ENCODE results near the gene CTRB2.

CTRB2 gene

GRCh38 chr16:75206749-75207451, at the start of gene CTRB2:
CTRB2 (minus strand) TSS chr16:75207161; CDS start chr16:75207141, 20 bp downstream.
- DNase-seq (ENCODE audit: extremely low read depth, low read depth): no peak
- no peak for TF ChIP-seq CTCF (IDR thresholded peaks at IDR 0.05; ENCODE audit: low read depth, low read length, missing control alignments)

DNA sequence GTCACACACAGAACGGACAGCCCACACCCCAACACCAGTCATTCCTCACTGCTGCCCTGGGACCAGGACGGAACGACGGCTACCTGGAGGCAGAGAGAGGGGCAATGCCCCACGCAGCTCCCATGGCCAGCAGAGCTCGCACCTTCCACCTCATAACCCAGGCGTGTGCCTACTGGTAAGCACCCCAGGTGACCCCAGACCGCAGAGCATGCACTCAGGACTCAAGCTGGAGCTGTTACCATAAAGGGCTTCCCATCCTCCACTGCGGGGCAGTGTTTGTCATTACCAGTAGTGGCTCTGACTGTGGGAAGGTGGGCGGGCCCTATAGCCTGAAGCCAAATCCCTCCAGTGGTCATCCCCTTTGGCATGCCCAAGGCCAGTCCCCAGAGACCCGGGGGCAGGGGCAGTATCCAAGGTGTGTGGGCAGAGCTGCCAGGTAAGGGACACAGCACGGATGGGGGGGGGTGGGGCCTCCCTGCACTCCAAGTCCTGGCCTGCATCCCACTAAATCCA, 49.2 kb upstream of the CTRB2 start:
- no peak for DNase-seq (ENCODE audit: extremely low read depth, low read depth)
- no peak overlapping the region for H3K4me3 ChIP-seq (replicated peaks; ENCODE audit: low read depth, low read length)

More at GRCh38 chr16:75206749-75207451, at the start of gene CTRB2:
- no peak within 1 kb of the TSS for H3K4me3 ChIP-seq (replicated peaks; ENCODE audit: low read depth, low read length)

DNA sequence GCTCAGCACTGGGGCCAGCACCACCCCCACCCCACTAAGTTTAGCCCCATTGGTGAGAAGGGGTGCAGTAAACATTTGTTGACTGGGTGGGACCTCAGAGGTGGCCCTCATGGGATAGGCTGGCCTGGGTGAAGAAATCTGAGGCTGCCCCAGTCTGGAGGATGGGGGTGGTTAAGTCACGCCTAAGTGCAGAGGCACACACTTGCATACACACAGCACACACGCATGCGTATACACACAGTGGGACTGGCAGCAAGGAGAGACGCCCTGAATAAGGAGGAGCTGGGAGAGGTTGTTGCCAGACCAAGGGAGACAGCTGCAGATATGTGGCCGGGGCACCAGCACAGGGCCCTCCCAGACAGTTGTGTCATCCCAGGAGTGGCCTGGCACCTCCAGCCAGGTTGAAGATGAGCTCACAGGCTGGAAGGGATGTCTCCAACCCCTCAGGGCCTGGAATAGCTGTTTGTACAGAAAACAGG, 47.4 kb upstream of the CTRB2 start:
- peak; percentile 77 for DNase-seq (ENCODE audit: extremely low read depth, low read depth)
- no peak for TF ChIP-seq CTCF (IDR thresholded peaks at IDR 0.05; ENCODE audit: low read depth, low read length, missing control alignments)
- no peak overlapping the region for H3K4me3 ChIP-seq (replicated peaks; ENCODE audit: low read depth, low read length)

More for the DNA sequence above, 49.2 kb upstream of the CTRB2 start:
- no peak for TF ChIP-seq CTCF (IDR thresholded peaks at IDR 0.05; ENCODE audit: low read depth, low read length, missing control alignments)

DNA sequence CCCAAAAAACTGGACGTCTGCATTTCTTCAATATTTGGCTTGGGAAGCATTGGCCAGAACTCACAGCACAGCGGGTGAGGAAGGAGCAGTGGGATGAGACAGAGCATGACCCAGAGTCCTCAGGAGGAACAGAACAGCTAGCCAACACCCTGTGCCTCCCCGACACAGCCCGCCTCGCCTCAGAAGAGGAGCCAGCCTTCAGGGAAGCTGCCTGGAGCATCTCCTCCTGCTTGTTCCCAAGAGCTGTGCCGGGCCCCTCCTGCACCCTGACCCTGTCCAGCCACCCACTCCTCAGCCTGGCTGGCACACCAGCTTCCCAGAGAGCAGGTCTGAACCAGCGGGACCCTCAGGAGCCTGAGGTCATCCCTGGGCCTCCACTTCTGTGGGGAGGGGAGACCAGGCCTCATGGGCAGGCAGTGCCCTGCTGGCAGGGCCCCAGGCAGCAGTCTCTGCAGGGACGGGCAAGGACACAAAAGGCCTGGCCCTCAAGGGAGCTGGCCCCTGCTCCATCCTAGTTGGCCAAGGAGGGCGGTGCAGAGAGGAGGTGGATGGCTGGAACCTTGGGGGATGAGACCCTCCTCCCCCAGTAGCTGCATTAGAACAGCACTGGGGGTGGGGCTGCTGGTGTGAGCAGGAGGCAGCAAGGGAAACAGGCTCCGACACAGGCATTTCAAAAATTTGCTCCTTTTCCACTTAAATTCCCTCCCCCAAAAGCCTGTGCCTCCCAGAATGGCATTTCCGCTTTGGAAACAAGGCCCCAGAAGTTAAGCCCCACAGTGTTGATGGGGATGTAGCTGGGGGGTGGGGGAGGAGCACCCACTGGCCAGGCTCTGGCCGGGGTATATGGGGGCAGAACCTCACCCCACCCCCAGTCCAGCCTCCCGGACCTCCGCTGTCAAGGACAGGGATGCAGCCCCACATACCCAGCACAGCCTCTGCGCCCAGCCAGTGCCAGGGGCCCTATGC, 46.3 kb upstream of the CTRB2 start:
- no peak for DNase-seq (ENCODE audit: extremely low read depth, low read depth)
- no peak for TF ChIP-seq CTCF (IDR thresholded peaks at IDR 0.05; ENCODE audit: low read depth, low read length, missing control alignments)
- peak overlapping the region; percentile 29 for H3K4me3 ChIP-seq (replicated peaks; ENCODE audit: low read depth, low read length)

- peak overlapping the region; percentile 30 for H3K4me3 ChIP-seq (replicated peaks; ENCODE audit: low read depth, low read length)
- no peak for DNase-seq (ENCODE audit: extremely low read depth, low read depth)
- TF ChIP-seq CTCF (IDR thresholded peaks at IDR 0.05; ENCODE audit: low read depth, low read length, missing control alignments): no peak
Observed at GRCh38 chr16:75252049-75252864, 45.3 kb upstream of the CTRB2 start.

All from HFF-Myc (cell line).